SK-N-SH treated with all-trans-retinoic acid at 6 μM for 48 hours (cell line): ENCODE data around the gene ZNF689.

Experiments used
- ATAC-seq: fragments of 200-7000 bp; cut with Tn5 transposase; 3 replicates; pipeline ENCODE4 v1.9.1; 2020; ENCODE audit warnings: mild to moderate bottlenecking, moderate library complexity
- ARNTL ChIP-seq: fragments of 450-650 bp; formaldehyde crosslinking; IDR thresholded peaks from 2 replicates; pipeline ENCODE4 v1.5.0; 2020; ENCODE audit warnings: low read depth, mild to moderate bottlenecking, moderate library complexity, borderline replicate concordance
- BACH2 ChIP-seq: fragments of 250-450 bp; sonication (Bioruptor Pico); IDR thresholded peaks from 2 replicates; pipeline ENCODE4 v1.9.0; 2021; ENCODE audit warnings: mild to moderate bottlenecking, borderline replicate concordance
- GLIS3 ChIP-seq: fragments of 250-450 bp; sonication (Bioruptor Pico); IDR thresholded peaks from 2 replicates; pipeline ENCODE4 v1.5.0; 2020; ENCODE audit warnings: mild to moderate bottlenecking, moderate library complexity
- ISL1 ChIP-seq: fragments of 250-450 bp; sonication (Bioruptor Pico); IDR thresholded peaks from 2 replicates; pipeline ENCODE4 v2.1.2; 2022; ENCODE audit warnings: mild to moderate bottlenecking, moderate library complexity
- PATZ1 ChIP-seq: fragments of 250-450 bp; sonication (Bioruptor Pico); IDR thresholded peaks from 2 replicates; pipeline ENCODE4 v1.8.0; 2020; ENCODE audit warnings: mild to moderate bottlenecking, moderate library complexity, borderline replicate concordance
- PPARA ChIP-seq: fragments of 250-450 bp; sonication (Bioruptor Pico); IDR thresholded peaks from 2 replicates; pipeline ENCODE4 v1.5.0; 2020; ENCODE audit warnings: mild to moderate bottlenecking, borderline replicate concordance
- SNAI2 ChIP-seq: fragments of 250-450 bp; sonication (Bioruptor Pico); IDR thresholded peaks from 2 replicates; pipeline ENCODE4 v1.5.0; 2020; ENCODE audit warnings: mild to moderate bottlenecking, moderate library complexity
- TCF4 ChIP-seq: fragments of 250-450 bp; sonication (Bioruptor Pico); IDR thresholded peaks from 2 replicates; pipeline ENCODE4 v1.8.0; 2021; ENCODE audit warnings: mild to moderate bottlenecking, moderate library complexity, borderline replicate concordance
- TOX ChIP-seq: fragments of 250-450 bp; sonication (Bioruptor Pico); IDR thresholded peaks from 2 replicates; pipeline ENCODE4 v1.8.0; 2021; ENCODE audit warnings: mild to moderate bottlenecking, moderate library complexity, borderline replicate concordance
- ZNF565 ChIP-seq: fragments of 450-650 bp; formaldehyde crosslinking; conservative IDR thresholded peaks from 2 replicates; pipeline ENCODE4 v1.5.0; 2020; ENCODE audit warnings: low read depth, mild to moderate bottlenecking, moderate library complexity
- TF ChIP-seq, protein P1 (sequence below): fragments of 250-450 bp; sonication (Bioruptor Pico); IDR thresholded peaks from 2 replicates; pipeline ENCODE4 v1.5.1; 2020; ENCODE audit warnings: low read depth, mild to moderate bottlenecking, moderate library complexity
- TF ChIP-seq, protein P2 (sequence below): fragments of 250-450 bp; sonication (Bioruptor Pico); IDR thresholded peaks from 2 replicates; pipeline ENCODE4 v1.5.1; 2021; ENCODE audit warnings: mild to moderate bottlenecking, moderate library complexity
- TF ChIP-seq, protein P3 (sequence below): fragments of 250-450 bp; sonication (Bioruptor Pico); IDR thresholded peaks from 2 replicates; pipeline ENCODE4 v1.8.0; 2021; ENCODE audit warnings: low read depth, mild to moderate bottlenecking, moderate library complexity, borderline replicate concordance
- TF ChIP-seq, protein P4 (sequence below): fragments of 250-450 bp; sonication (Bioruptor Pico); IDR thresholded peaks from 2 replicates; pipeline ENCODE4 v1.5.0; 2020; ENCODE audit warnings: mild to moderate bottlenecking, moderate library complexity

Gene ZNF689

DNA sequence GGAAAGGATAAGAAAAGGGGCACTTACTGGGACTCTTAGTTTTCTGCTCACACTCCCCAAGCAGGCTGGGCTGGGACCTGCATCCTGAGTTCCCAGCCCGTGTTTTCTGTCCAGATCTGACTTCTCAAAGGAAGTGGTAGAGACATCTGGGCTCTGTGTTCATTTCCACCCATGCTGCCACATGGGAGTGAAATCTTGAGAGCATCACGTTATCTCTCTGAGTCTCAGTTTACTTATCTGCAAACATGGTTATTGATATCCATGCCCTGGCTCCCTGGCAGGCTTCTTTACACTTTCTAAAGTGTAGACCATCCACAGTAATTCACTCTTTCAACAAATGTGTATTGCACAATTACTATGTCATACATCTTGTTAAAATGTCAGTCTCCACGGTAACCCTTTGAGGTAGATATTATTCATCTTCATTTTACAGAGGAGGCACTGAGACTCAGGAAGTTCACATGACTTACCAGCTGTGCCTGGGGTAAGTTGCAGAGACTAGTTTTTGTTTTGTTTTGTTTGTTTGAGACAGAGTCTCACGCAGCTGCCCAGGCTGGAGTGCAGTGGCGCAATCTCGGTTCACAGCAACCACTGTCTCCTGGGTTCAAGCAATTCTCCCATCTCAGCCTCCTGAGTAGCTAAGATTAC is 42.1 kb downstream of the ZNF689 start:
- peak; percentile 25; the same call in 1 of the 2 replicates for TF ChIP-seq ISL1 (CRISPR knock-in tag)
- no peak for TF ChIP-seq TOX (CRISPR knock-in tag)
- no peak for ATAC-seq

GRCh38 chr16:30567160-30567990 is 42.8 kb downstream of the ZNF689 start:
- ATAC-seq = no peak
- TF ChIP-seq TCF4 (CRISPR knock-in tag) (no peak), ISL1 (CRISPR knock-in tag) (no peak)
- TF ChIP-seq, protein P1, sequence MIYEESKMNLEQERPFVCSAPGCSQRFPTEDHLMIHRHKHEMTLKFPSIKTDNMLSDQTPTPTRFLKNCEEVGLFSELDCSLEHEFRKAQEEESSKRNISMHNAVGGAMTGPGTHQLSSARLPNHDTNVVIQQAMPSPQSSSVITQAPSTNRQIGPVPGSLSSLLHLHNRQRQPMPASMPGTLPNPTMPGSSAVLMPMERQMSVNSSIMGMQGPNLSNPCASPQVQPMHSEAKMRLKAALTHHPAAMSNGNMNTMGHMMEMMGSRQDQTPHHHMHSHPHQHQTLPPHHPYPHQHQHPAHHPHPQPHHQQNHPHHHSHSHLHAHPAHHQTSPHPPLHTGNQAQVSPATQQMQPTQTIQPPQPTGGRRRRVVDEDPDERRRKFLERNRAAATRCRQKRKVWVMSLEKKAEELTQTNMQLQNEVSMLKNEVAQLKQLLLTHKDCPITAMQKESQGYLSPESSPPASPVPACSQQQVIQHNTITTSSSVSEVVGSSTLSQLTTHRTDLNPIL (CRISPR knock-in tag) = no peak

GRCh38 chr16:30566531-30566930 is 43.7 kb downstream of the ZNF689 start:
- ATAC-seq = no peak
- TF ChIP-seq PATZ1 (CRISPR knock-in tag) (no peak), SNAI2 (CRISPR knock-in tag) (no peak), TCF4 (CRISPR knock-in tag) (no peak), PPARA (no peak)
- TF ChIP-seq, protein P1 (CRISPR knock-in tag) = no peak

DNA sequence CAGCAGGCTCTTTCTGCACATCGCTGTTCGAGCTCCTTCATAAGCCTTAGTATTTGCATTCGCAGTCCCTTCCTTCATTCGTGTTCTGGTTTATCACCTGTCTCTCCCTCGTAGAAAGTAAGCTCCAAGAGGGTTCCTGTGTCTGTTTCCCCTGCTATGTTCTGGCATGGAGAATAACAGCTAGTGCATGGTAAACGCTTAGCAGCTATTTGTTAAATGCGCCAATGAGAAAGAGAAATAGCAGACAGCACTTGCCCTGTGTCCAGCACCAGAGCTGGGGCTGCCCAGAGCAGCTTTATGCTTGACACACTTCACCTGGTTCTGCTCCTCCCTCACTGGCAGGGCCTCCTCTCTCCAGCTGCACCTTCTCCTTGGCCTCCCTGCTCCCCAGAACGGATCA is 44.2 kb downstream of the ZNF689 start:
- no peak for ATAC-seq
- TF ChIP-seq, protein P2, sequence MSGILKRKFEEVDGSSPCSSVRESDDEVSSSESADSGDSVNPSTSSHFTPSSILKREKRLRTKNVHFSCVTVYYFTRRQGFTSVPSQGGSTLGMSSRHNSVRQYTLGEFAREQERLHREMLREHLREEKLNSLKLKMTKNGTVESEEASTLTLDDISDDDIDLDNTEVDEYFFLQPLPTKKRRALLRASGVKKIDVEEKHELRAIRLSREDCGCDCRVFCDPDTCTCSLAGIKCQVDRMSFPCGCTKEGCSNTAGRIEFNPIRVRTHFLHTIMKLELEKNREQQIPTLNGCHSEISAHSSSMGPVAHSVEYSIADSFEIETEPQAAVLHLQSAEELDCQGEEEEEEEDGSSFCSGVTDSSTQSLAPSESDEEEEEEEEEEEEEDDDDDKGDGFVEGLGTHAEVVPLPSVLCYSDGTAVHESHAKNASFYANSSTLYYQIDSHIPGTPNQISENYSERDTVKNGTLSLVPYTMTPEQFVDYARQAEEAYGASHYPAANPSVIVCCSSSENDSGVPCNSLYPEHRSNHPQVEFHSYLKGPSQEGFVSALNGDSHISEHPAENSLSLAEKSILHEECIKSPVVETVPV (CRISPR knock-in tag) = no peak
- TF ChIP-seq, protein P3, sequence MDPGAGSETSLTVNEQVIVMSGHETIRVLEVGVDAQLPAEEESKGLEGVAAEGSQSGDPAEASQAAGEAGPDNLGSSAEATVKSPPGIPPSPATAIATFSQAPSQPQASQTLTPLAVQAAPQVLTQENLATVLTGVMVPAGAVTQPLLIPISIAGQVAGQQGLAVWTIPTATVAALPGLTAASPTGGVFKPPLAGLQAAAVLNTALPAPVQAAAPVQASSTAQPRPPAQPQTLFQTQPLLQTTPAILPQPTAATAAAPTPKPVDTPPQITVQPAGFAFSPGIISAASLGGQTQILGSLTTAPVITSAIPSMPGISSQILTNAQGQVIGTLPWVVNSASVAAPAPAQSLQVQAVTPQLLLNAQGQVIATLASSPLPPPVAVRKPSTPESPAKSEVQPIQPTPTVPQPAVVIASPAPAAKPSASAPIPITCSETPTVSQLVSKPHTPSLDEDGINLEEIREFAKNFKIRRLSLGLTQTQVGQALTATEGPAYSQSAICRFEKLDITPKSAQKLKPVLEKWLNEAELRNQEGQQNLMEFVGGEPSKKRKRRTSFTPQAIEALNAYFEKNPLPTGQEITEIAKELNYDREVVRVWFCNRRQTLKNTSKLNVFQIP (CRISPR knock-in tag) = no peak
- TF ChIP-seq SNAI2 (CRISPR knock-in tag) (no peak), BACH2 (no peak), ZNF565 (CRISPR knock-in tag) (no peak), GLIS3 (CRISPR knock-in tag) (no peak), ARNTL (CRISPR knock-in tag) (no peak)
- TF ChIP-seq, protein P4, sequence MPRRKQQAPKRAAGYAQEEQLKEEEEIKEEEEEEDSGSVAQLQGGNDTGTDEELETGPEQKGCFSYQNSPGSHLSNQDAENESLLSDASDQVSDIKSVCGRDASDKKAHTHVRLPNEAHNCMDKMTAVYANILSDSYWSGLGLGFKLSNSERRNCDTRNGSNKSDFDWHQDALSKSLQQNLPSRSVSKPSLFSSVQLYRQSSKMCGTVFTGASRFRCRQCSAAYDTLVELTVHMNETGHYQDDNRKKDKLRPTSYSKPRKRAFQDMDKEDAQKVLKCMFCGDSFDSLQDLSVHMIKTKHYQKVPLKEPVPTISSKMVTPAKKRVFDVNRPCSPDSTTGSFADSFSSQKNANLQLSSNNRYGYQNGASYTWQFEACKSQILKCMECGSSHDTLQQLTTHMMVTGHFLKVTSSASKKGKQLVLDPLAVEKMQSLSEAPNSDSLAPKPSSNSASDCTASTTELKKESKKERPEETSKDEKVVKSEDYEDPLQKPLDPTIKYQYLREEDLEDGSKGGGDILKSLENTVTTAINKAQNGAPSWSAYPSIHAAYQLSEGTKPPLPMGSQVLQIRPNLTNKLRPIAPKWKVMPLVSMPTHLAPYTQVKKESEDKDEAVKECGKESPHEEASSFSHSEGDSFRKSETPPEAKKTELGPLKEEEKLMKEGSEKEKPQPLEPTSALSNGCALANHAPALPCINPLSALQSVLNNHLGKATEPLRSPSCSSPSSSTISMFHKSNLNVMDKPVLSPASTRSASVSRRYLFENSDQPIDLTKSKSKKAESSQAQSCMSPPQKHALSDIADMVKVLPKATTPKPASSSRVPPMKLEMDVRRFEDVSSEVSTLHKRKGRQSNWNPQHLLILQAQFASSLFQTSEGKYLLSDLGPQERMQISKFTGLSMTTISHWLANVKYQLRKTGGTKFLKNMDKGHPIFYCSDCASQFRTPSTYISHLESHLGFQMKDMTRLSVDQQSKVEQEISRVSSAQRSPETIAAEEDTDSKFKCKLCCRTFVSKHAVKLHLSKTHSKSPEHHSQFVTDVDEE = no peak
